NB4 (cell line): ENCODE data around the gene TMCC1.
"Not testable (repeated sequence)": the region's sequence is repeated elsewhere in the genome, so short reads cannot be mapped to it uniquely, and the experiment has no call there.

Experiments
- POLR2A ChIP-seq: IDR thresholded peaks from 2 replicates; pipeline ENCODE4 v1.6.1; 2011; ENCODE audit warnings: mild to moderate bottlenecking; ENCODE audit not compliant: insufficient read length; ENCODE audit errors: extremely low read depth
- TF ChIP-seq, protein P1 (sequence below): IDR thresholded peaks from one replicate; pipeline ENCODE4 v1.5.1; 2012; ENCODE audit warnings: low read depth, low read length
- TF ChIP-seq, protein P2 (sequence below): IDR thresholded peaks from 2 replicates; pipeline ENCODE4 v1.6.1; 2011; ENCODE audit warnings: low read depth, low read length

DNA sequence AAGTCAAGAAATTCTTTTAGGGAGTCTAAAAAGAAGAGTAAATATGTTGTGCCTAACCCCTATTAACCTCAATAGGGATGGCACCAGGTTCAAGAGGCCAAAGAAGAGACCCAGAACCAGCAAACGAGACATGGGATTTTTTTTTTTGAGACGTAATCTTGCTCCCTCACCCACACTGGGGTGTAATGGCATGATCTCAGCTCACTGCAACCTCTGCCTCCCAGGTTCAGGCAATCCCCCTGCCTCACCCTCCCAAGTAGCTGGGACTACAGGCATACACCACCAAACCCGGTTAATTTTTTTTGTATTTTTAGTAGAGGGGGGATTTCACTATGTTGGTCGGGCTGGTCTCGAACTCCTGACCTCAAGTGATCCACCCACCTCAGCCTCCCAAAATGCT lies 36.7 kb downstream of the TMCC1 start:
- TF ChIP-seq, protein P1, sequence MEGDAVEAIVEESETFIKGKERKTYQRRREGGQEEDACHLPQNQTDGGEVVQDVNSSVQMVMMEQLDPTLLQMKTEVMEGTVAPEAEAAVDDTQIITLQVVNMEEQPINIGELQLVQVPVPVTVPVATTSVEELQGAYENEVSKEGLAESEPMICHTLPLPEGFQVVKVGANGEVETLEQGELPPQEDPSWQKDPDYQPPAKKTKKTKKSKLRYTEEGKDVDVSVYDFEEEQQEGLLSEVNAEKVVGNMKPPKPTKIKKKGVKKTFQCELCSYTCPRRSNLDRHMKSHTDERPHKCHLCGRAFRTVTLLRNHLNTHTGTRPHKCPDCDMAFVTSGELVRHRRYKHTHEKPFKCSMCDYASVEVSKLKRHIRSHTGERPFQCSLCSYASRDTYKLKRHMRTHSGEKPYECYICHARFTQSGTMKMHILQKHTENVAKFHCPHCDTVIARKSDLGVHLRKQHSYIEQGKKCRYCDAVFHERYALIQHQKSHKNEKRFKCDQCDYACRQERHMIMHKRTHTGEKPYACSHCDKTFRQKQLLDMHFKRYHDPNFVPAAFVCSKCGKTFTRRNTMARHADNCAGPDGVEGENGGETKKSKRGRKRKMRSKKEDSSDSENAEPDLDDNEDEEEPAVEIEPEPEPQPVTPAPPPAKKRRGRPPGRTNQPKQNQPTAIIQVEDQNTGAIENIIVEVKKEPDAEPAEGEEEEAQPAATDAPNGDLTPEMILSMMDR: not testable (repeated sequence)
- TF ChIP-seq, protein P2, sequence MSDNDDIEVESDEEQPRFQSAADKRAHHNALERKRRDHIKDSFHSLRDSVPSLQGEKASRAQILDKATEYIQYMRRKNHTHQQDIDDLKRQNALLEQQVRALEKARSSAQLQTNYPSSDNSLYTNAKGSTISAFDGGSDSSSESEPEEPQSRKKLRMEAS: not testable (repeated sequence)
- not testable (repeated sequence) for TF ChIP-seq POLR2A
